WTC11 (cell line): Measurements from ENCODE around the gene POLA1. TPM values are rescaled to one million over a fixed set of nuclear protein-coding genes. Genes with fewer than 3 reads are reported as not detected.

Experiments used
- ATAC-seq: fragments of 200-7000 bp; cut with Tn5 transposase; 2 replicates; pipeline ENCODE4 v1.10.0; 2021; ENCODE audit warnings: mild to moderate bottlenecking, moderate library complexity
- CTCF ChIA-PET: fragments of 300-600 bp; sonication (Branson Sonifier 250); formaldehyde crosslinking; loops from one replicate; lab custom pipeline; 2021; ENCODE audit warnings: antibody characterized with exemption; lab: Charles Lee
- POLR2A ChIA-PET: fragments of 350-600 bp; sonication (Branson Sonifier 250); formaldehyde crosslinking; loops from one replicate; lab custom pipeline; 2021; ENCODE audit warnings: antibody characterized with exemption; lab: Charles Lee
- DNase-seq: peaks from one replicate; pipeline ENCODE4 v3.0.0; 2021; ENCODE audit warnings: low spot score
- H3K27ac Mint-ChIP-seq: 2 replicates; pipeline ENCODE4 v1.8.0; 2021; ENCODE audit warnings: mixed read lengths
- H3K27me3 Mint-ChIP-seq: 2 replicates; pipeline ENCODE4 v1.8.0; 2021; ENCODE audit warnings: low read depth, mild to moderate bottlenecking, moderate library complexity, mixed read lengths
- H3K36me3 Mint-ChIP-seq: 2 replicates; pipeline ENCODE4 v1.8.0; 2021; ENCODE audit warnings: mixed read lengths
- H3K4me1 Mint-ChIP-seq: 2 replicates; pipeline ENCODE4 v1.8.0; 2022; ENCODE audit warnings: mixed read lengths
- H3K4me3 Mint-ChIP-seq: 2 replicates; pipeline ENCODE4 v1.8.0; 2021; ENCODE audit warnings: mild to moderate bottlenecking, moderate library complexity, mixed read lengths
- H3K9me3 Mint-ChIP-seq: 2 replicates; pipeline ENCODE4 v1.8.0; 2021; ENCODE audit warnings: mixed read lengths
- CBFB ChIP-seq: sonication (generic); formaldehyde crosslinking; IDR thresholded peaks from 2 replicates; pipeline ENCODE4 v1.8.1; 2022; ENCODE audit warnings: mild to moderate bottlenecking, low read depth, missing genetic modification reagents
- FOXK1 ChIP-seq: sonication (generic); formaldehyde crosslinking; IDR thresholded peaks from 2 replicates; pipeline ENCODE4 v1.8.0; 2022; ENCODE audit warnings: mild to moderate bottlenecking, moderate library complexity, missing genetic modification reagents
- JAZF1 ChIP-seq: fragments of 250-450 bp; sonication (Bioruptor Pico); IDR thresholded peaks from 2 replicates; pipeline ENCODE4 v1.9.0; 2021; ENCODE audit warnings: moderate library complexity, mild to moderate bottlenecking, inconsistent platforms
- NFATC4 ChIP-seq: fragments of 250-450 bp; sonication (Bioruptor Pico); IDR thresholded peaks from 2 replicates; pipeline ENCODE4 v1.9.0; 2021; ENCODE audit warnings: mild to moderate bottlenecking
- RORB ChIP-seq: fragments of 250-450 bp; sonication (Bioruptor Pico); IDR thresholded peaks from 2 replicates; pipeline ENCODE4 v1.9.0; 2021; ENCODE audit warnings: mild to moderate bottlenecking
- SMAD3 ChIP-seq: sonication (generic); formaldehyde crosslinking; IDR thresholded peaks from 2 replicates; pipeline ENCODE4 v1.8.0; 2022; ENCODE audit warnings: missing genetic modification reagents, mild to moderate bottlenecking, borderline replicate concordance
- ZNF219 ChIP-seq: sonication (generic); formaldehyde crosslinking; IDR thresholded peaks from 2 replicates; pipeline ENCODE4 v1.8.0; 2023; ENCODE audit warnings: missing genetic modification reagents, mild to moderate bottlenecking, borderline replicate concordance
- ZNF232 ChIP-seq: sonication (generic); formaldehyde crosslinking; IDR thresholded peaks from 2 replicates; pipeline ENCODE4 v1.8.0; 2022; ENCODE audit warnings: mild to moderate bottlenecking, missing genetic modification reagents
- ZNF416 ChIP-seq: fragments of 250-450 bp; sonication (Bioruptor Pico); IDR thresholded peaks from 2 replicates; pipeline ENCODE4 v1.9.0; 2021; ENCODE audit warnings: mild to moderate bottlenecking, inconsistent platforms
- total RNA-seq: library from RNA; stranded (reverse); gene quantifications from 3 replicates; pipeline ENCODE4 v1.2.3, GENCODE V29; 2021
- TF ChIP-seq, protein P1 (sequence below): fragments of 250-450 bp; sonication (Bioruptor Pico); IDR thresholded peaks from 2 replicates; pipeline ENCODE4 v1.9.0; 2021; ENCODE audit warnings: mild to moderate bottlenecking, borderline replicate concordance
- TF ChIP-seq, protein P2 (sequence below): sonication (generic); formaldehyde crosslinking; IDR thresholded peaks from 2 replicates; pipeline ENCODE4 v1.8.0; 2022; ENCODE audit warnings: mild to moderate bottlenecking, missing genetic modification reagents
- TF ChIP-seq, protein P3 (sequence below): sonication (generic); formaldehyde crosslinking; IDR thresholded peaks from 2 replicates; pipeline ENCODE4 v1.8.1; 2023; ENCODE audit warnings: mild to moderate bottlenecking, missing genetic modification reagents, borderline replicate concordance
- TF ChIP-seq, protein P4 (sequence below): sonication (generic); formaldehyde crosslinking; IDR thresholded peaks from 2 replicates; pipeline ENCODE4 v1.8.1; 2022; ENCODE audit warnings: mild to moderate bottlenecking, missing genetic modification reagents, moderate library complexity, borderline replicate concordance
- TF ChIP-seq, protein P5 (sequence below): sonication (generic); formaldehyde crosslinking; IDR thresholded peaks from 2 replicates; pipeline ENCODE4 v1.8.0; 2023; ENCODE audit warnings: missing genetic modification reagents, mild to moderate bottlenecking, borderline replicate concordance

Gene POLA1
- total RNA-seq, 1 experiment from 2014 or later = 29.9 TPM

DNA sequence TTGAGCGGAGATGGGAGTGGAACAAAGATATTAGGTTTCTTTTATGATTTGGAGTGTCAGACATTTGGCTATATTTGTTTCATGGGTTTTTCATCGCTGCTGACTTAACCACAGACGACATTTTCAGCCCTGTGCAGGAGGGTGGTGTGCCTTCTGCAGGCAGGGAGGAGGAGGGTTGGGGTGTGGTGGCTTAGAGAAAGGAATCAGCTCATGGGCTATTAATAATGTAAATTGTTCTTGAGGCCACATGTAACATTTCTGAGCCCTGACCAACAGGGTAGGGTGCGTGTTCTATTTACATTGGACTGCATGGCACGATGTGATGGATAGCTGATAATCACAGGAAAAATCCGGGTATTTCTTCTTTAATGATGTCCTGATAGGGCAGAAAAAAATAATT lies 67.6 kb downstream of the POLA1 start:
- Mint-ChIP-seq H3K4me1 (no peaks in the 10 kb centered on the region), H3K36me3 (peaks cover 33% of the 10 kb centered on the region), H3K27ac (no peak overlapping the region), H3K4me3 (no peak overlapping the region), H3K27me3 (no peaks in the 10 kb centered on the region)
- ATAC-seq = no peak
- DNase-seq = no peak
- TF ChIP-seq NFATC4 (no peak), ZNF232 (CRISPR knock-in tag) (no peak), CBFB (CRISPR knock-in tag) (no peak), ZNF416 (CRISPR knock-in tag) (no peak), ZNF219 (CRISPR knock-in tag) (no peak), FOXK1 (CRISPR knock-in tag) (no peak), RORB (CRISPR knock-in tag) (no peak), JAZF1 (no peak), SMAD3 (CRISPR knock-in tag) (no peak)
- TF ChIP-seq, protein P1, sequence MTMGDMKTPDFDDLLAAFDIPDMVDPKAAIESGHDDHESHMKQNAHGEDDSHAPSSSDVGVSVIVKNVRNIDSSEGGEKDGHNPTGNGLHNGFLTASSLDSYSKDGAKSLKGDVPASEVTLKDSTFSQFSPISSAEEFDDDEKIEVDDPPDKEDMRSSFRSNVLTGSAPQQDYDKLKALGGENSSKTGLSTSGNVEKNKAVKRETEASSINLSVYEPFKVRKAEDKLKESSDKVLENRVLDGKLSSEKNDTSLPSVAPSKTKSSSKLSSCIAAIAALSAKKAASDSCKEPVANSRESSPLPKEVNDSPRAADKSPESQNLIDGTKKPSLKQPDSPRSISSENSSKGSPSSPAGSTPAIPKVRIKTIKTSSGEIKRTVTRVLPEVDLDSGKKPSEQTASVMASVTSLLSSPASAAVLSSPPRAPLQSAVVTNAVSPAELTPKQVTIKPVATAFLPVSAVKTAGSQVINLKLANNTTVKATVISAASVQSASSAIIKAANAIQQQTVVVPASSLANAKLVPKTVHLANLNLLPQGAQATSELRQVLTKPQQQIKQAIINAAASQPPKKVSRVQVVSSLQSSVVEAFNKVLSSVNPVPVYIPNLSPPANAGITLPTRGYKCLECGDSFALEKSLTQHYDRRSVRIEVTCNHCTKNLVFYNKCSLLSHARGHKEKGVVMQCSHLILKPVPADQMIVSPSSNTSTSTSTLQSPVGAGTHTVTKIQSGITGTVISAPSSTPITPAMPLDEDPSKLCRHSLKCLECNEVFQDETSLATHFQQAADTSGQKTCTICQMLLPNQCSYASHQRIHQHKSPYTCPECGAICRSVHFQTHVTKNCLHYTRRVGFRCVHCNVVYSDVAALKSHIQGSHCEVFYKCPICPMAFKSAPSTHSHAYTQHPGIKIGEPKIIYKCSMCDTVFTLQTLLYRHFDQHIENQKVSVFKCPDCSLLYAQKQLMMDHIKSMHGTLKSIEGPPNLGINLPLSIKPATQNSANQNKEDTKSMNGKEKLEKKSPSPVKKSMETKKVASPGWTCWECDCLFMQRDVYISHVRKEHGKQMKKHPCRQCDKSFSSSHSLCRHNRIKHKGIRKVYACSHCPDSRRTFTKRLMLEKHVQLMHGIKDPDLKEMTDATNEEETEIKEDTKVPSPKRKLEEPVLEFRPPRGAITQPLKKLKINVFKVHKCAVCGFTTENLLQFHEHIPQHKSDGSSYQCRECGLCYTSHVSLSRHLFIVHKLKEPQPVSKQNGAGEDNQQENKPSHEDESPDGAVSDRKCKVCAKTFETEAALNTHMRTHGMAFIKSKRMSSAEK (CRISPR knock-in tag) = no peak
- TF ChIP-seq, protein P2, sequence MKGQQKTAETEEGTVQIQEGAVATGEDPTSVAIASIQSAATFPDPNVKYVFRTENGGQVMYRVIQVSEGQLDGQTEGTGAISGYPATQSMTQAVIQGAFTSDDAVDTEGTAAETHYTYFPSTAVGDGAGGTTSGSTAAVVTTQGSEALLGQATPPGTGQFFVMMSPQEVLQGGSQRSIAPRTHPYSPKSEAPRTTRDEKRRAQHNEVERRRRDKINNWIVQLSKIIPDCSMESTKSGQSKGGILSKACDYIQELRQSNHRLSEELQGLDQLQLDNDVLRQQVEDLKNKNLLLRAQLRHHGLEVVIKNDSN = no peak
- TF ChIP-seq, protein P3, sequence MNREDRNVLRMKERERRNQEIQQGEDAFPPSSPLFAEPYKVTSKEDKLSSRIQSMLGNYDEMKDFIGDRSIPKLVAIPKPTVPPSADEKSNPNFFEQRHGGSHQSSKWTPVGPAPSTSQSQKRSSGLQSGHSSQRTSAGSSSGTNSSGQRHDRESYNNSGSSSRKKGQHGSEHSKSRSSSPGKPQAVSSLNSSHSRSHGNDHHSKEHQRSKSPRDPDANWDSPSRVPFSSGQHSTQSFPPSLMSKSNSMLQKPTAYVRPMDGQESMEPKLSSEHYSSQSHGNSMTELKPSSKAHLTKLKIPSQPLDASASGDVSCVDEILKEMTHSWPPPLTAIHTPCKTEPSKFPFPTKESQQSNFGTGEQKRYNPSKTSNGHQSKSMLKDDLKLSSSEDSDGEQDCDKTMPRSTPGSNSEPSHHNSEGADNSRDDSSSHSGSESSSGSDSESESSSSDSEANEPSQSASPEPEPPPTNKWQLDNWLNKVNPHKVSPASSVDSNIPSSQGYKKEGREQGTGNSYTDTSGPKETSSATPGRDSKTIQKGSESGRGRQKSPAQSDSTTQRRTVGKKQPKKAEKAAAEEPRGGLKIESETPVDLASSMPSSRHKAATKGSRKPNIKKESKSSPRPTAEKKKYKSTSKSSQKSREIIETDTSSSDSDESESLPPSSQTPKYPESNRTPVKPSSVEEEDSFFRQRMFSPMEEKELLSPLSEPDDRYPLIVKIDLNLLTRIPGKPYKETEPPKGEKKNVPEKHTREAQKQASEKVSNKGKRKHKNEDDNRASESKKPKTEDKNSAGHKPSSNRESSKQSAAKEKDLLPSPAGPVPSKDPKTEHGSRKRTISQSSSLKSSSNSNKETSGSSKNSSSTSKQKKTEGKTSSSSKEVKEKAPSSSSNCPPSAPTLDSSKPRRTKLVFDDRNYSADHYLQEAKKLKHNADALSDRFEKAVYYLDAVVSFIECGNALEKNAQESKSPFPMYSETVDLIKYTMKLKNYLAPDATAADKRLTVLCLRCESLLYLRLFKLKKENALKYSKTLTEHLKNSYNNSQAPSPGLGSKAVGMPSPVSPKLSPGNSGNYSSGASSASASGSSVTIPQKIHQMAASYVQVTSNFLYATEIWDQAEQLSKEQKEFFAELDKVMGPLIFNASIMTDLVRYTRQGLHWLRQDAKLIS = no peak
- TF ChIP-seq, protein P4, sequence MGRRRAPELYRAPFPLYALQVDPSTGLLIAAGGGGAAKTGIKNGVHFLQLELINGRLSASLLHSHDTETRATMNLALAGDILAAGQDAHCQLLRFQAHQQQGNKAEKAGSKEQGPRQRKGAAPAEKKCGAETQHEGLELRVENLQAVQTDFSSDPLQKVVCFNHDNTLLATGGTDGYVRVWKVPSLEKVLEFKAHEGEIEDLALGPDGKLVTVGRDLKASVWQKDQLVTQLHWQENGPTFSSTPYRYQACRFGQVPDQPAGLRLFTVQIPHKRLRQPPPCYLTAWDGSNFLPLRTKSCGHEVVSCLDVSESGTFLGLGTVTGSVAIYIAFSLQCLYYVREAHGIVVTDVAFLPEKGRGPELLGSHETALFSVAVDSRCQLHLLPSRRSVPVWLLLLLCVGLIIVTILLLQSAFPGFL (CRISPR knock-in tag) = no peak
- TF ChIP-seq, protein P5, sequence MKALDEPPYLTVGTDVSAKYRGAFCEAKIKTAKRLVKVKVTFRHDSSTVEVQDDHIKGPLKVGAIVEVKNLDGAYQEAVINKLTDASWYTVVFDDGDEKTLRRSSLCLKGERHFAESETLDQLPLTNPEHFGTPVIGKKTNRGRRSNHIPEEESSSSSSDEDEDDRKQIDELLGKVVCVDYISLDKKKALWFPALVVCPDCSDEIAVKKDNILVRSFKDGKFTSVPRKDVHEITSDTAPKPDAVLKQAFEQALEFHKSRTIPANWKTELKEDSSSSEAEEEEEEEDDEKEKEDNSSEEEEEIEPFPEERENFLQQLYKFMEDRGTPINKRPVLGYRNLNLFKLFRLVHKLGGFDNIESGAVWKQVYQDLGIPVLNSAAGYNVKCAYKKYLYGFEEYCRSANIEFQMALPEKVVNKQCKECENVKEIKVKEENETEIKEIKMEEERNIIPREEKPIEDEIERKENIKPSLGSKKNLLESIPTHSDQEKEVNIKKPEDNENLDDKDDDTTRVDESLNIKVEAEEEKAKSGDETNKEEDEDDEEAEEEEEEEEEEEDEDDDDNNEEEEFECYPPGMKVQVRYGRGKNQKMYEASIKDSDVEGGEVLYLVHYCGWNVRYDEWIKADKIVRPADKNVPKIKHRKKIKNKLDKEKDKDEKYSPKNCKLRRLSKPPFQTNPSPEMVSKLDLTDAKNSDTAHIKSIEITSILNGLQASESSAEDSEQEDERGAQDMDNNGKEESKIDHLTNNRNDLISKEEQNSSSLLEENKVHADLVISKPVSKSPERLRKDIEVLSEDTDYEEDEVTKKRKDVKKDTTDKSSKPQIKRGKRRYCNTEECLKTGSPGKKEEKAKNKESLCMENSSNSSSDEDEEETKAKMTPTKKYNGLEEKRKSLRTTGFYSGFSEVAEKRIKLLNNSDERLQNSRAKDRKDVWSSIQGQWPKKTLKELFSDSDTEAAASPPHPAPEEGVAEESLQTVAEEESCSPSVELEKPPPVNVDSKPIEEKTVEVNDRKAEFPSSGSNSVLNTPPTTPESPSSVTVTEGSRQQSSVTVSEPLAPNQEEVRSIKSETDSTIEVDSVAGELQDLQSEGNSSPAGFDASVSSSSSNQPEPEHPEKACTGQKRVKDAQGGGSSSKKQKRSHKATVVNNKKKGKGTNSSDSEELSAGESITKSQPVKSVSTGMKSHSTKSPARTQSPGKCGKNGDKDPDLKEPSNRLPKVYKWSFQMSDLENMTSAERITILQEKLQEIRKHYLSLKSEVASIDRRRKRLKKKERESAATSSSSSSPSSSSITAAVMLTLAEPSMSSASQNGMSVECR = no peak
- TF ChIP-seq, all 79 proteins: peak for 0
- no peaks in the 10 kb centered on the region for H3K9me3 Mint-ChIP-seq
- POLR2A ChIA-PET = no interaction called here
- CTCF ChIA-PET = no interaction called here
